BE2C (cell line): ENCODE measurements around the gene MYH11.
"Not testable (repeated sequence)": the region's sequence is repeated elsewhere in the genome, so short reads cannot be mapped to it uniquely, and the experiment has no call there.

Experiments
- DNase-seq: peaks from one replicate; pipeline ENCODE4 v3.0.0-alpha.2; 2020
- H3K27me3 ChIP-seq: fragments of 250-450 bp; sonication (Bioruptor Pico); 2 replicates; pipeline ENCODE4 v1.5.1; 2020; ENCODE audit warnings: mild to moderate bottlenecking
- H3K36me3 ChIP-seq: fragments of 250-450 bp; sonication (Bioruptor Pico); 2 replicates; pipeline ENCODE4 v1.5.1; 2020; ENCODE audit warnings: mild to moderate bottlenecking
- H3K4me1 ChIP-seq: fragments of 250-450 bp; sonication (Bioruptor Pico); 2 replicates; pipeline ENCODE4 v1.5.1; 2020
- H3K4me3 ChIP-seq: 2 replicates; pipeline ENCODE4 v1.5.1; 2011; ENCODE audit warnings: low read depth, low read length
- H3K9me3 ChIP-seq: fragments of 250-450 bp; sonication (Bioruptor Pico); 2 replicates; pipeline ENCODE4 v1.5.1; 2020
- CTCF ChIP-seq: IDR thresholded peaks from 2 replicates; pipeline ENCODE4 v1.5.1; 2012; ENCODE audit warnings: mild to moderate bottlenecking, low read depth, low read length

Gene MYH11

GRCh38 chr16:15665107-15665506 is 191.7 kb downstream of the MYH11 start:
- H3K4me1 ChIP-seq = no peaks in the 10 kb centered on the region
- DNase-seq = no peak
- H3K27me3 ChIP-seq = no peaks in the 10 kb centered on the region
- H3K4me3 ChIP-seq = no peak overlapping the region
- TF ChIP-seq CTCF = no peak
- H3K36me3 ChIP-seq = peaks cover 38% of the 10 kb centered on the region
- H3K9me3 ChIP-seq = no peaks in the 10 kb centered on the region

- no peak for DNase-seq
- Histone ChIP-seq H3K27me3 (no peaks in the 10 kb centered on the region), H3K36me3 (peaks cover 4% of the 10 kb centered on the region; the same call in 1 of the 2 replicates), H3K4me3 (no peak overlapping the region), H3K4me1 (no peaks in the 10 kb centered on the region), H3K9me3 (no peaks in the 10 kb centered on the region)
- no peak for TF ChIP-seq CTCF
Measured at GRCh38 chr16:15660203-15660601, 196.6 kb downstream of the MYH11 start.

GRCh38 chr16:15658556-15658955 is 198.3 kb downstream of the MYH11 start:
- no peak overlapping the region for H3K4me3 ChIP-seq
- H3K4me1 ChIP-seq = no peaks in the 10 kb centered on the region
- no peak for DNase-seq
- H3K27me3 ChIP-seq = no peaks in the 10 kb centered on the region
- no peak for TF ChIP-seq CTCF
- H3K36me3 ChIP-seq = peaks cover 3% of the 10 kb centered on the region; the same call in 1 of the 2 replicates
- no peaks in the 10 kb centered on the region for H3K9me3 ChIP-seq

- no peak for TF ChIP-seq CTCF
- Histone ChIP-seq H3K9me3 (no peaks in the 10 kb centered on the region), H3K4me1 (no peaks in the 10 kb centered on the region), H3K4me3 (no peak overlapping the region), H3K27me3 (no peaks in the 10 kb centered on the region), H3K36me3 (peaks cover 3% of the 10 kb centered on the region; the same call in 1 of the 2 replicates)
- no peak for DNase-seq
Measured at GRCh38 chr16:15658149-15658548, 198.7 kb downstream of the MYH11 start.

- H3K4me1 ChIP-seq, H3K27me3 ChIP-seq, H3K36me3 ChIP-seq, H3K9me3 ChIP-seq, DNase-seq, H3K4me3 ChIP-seq: not testable (repeated sequence)
Measured at GRCh38 chr16:15655561-15655960, 201.3 kb downstream of the MYH11 start.

GRCh38 chr16:15654591-15654990 is 202.2 kb downstream of the MYH11 start:
- Histone ChIP-seq H3K36me3 (peaks cover 3% of the 10 kb centered on the region), H3K27me3 (no peaks in the 10 kb centered on the region), H3K4me3 (no peak overlapping the region), H3K4me1 (no peaks in the 10 kb centered on the region), H3K9me3 (no peaks in the 10 kb centered on the region)
- DNase-seq = no peak
- no peak for TF ChIP-seq CTCF

GRCh38 chr16:15653227-15653626 is 203.6 kb downstream of the MYH11 start:
- Histone ChIP-seq H3K4me1 (no peaks in the 10 kb centered on the region), H3K27me3 (no peaks in the 10 kb centered on the region), H3K4me3 (no peak overlapping the region), H3K36me3 (peaks cover 3% of the 10 kb centered on the region), H3K9me3 (no peaks in the 10 kb centered on the region)
- DNase-seq = no peak
- no peak for TF ChIP-seq CTCF
